ENCODE measurements around the gene SERF2.
A peak's percentile ranks its signal among the peaks of the same experiment; 100 is the strongest.
"Not testable (repeated sequence)": the region's sequence is repeated elsewhere in the genome, so short reads cannot be mapped to it uniquely, and the experiment has no call there.

Gene SERF2

GRCh38 chr15:43791993-43792760, at the start of gene SERF2:
Gene SERF2, plus strand, starts transcription at chr15:43792320. Its CDS starts 57 bp downstream, at chr15:43792377.
- DNase-seq = peak; percentile 100

DNA sequence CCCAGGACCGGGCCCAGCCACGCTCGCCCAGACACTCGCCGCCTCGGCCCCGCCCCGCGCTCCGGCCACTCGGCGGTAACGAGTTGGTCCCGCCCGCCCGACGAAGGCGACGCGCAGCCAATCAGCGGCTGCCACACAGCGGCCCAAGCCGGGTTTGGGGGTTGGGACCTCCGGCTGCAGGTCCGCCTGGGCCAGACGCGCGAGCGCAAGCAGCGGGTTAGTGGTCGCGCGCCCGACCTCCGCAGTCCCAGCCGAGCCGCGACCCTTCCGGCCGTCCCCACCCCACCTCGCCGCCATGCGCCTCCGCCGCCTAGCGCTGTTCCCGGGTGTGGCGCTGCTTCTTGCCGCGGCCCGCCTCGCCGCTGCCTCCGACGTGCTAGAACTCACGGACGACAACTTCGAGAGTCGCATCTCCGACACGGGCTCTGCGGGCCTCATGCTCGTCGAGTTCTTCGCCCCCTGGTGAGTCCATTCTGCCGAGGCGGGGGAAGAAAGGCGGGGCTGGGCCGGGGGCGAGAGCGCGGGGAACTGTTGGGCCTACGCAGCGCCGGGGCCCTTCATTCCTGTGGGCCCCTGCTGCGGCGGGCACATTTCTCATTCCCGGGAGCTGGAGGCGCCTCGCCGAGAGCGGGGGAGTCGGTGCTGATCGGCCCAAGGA, 45.7 kb upstream of the SERF2 start, which contains the start of gene PDIA3:
Gene PDIA3 (plus strand): TSS at position 194 of the 658 bp plus-strand sequence. CDS start 102 bp downstream, at position 296.
- DNase-seq = peak; percentile 84

DNA sequence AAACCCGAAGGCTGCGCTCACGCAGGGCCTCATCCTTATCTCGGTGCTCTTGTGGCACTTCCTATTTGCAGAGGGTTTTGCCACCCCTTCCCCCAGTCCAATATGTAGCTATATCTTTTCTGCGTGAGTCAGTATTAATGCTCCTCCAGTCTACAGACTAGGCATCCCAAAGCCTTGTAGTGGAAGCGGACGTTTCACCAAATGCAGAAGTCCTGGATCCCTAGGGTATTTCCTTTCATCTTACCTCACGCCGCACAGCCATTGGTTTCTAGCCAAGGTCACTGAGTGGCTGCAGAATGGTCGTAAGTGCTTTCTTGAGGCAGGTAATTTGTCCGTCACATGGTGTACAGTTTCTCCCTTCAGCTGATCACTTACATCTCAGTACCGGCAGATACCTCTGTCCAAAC, 45.2 kb upstream of the SERF2 start:
- not testable (repeated sequence) for DNase-seq

- no peak for DNase-seq
Observed at GRCh38 chr15:43748376-43748775, 43.7 kb upstream of the SERF2 start.

DNA sequence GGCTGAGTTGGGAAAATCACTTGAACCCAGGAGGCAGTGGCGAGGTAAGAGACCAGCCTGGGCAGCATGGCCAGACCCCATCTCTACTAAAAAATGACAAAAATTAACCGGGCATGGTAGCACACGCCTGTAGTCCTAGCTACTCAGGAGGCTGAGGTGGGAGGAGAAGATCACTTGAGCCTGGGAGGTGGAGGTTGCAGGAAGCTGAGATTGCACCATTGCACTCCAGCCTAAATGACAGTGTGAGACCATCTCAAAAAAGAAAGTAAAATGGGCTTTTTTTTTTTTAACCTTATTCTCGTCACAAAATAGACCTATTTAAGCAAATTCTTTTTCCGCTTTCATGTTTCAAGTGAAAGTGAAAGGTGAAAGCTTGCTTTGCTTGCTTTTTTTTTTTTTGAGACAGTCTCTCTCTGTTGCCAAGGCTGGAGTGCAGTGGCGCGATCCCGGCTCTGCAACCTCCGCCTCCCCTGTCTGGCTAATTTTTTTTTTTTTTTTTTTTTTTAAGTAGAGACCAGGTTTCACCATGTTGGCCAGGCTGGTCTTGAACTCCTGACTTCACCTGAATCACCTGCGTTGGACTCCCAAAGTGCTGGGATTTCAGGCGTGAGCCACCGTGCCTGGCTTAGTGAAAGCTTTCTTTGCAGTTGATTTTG, 42.3 kb upstream of the SERF2 start:
- DNase-seq = peak; percentile 25

DNA sequence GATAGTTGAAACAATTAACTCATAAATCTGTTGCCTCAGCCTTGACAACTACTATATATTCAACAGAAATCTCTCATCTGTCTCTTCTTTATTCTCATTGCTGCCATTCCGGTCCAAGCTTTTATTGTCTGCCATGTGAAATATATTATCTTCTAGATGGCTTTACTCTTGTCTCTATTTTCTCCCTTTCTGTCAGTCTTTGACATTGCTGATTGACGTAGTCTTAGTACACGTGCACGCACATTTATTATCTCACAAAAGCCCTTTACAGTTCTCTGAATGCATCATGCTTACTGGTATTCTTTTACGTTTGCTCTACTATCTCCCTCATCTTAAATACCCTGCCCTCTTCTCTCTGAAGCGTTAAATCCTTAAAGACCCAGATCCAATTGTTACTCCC, 40.2 kb upstream of the SERF2 start:
- DNase-seq = no peak

- no peak for DNase-seq
Observed at GRCh38 chr15:43762824-43763223, 29.3 kb upstream of the SERF2 start.

DNA sequence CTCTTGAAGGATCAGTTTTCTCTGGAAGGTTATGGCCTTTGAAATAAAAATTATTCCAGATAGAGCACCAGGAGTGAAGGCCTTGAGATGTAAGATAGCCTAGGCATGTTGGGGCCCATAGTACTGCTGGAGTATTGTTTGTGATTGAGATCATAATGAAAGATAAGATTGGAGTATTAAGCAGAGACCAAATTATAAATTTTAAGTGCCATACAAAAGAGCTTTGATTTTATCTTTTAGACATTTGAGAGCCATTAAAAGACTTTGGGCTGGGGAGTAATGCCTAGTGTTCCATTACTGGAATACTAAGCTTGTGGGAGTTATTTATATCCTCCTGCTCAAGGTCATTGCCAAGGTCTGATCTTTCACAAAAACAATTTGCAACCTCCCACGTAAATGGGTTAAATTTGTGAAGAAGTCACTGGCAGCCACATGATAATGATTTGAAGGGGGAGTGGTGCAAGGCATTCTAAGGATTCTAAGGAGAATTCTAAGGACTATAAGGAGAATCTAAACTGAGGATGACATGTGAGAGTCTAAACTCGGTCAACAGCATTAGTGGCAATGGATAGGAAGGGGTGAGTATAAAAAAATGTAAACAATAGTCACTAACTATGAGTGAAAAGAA, 28.2 kb upstream of the SERF2 start:
- no peak for DNase-seq

- peak; percentile 53 for DNase-seq
Observed at GRCh38 chr15:43769584-43770228, 22.4 kb upstream of the SERF2 start.

GRCh38 chr15:43771816-43772215, 20.3 kb upstream of the SERF2 start:
- no peak for DNase-seq

GRCh38 chr15:43772624-43773023, 19.5 kb upstream of the SERF2 start:
- DNase-seq = no peak

- no peak for DNase-seq
Observed at GRCh38 chr15:43774062-43774461, 18.1 kb upstream of the SERF2 start.

- no peak for DNase-seq
Observed at GRCh38 chr15:43775411-43775965, 16.6 kb upstream of the SERF2 start.

DNA sequence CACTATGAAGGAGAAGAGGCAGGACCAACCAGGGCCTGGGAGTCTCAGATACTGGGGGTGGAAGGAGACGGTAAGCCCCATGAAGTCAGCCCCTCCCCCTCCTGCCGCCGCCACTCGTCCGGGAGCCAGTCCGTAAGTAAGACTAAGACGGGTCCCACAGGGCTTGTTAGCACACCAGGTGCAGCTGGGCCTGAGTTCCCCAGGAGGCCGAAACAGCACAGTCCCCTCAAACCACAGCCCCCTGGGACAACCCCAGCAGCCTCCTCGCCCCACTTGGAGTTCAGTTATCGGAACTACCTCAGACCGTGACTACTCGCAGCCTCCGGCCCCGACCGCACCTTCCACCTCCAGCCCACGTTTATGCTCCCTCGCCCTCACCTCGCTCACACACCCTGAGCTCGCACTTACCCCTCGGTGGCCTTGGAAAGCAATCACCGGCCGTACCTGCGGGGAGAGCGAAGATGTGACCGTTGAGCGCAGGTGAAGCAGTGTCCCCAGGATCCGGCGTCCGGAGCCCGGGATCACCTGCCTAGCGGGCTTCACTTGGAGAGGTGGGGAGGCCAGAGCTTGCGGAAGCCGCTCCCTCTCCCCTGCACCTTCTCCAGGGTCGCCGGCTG, 15.9 kb upstream of the SERF2 start:
- no peak for DNase-seq

GRCh38 chr15:43776718-43777266, 15.3 kb upstream of the SERF2 start, which contains the start of gene ELL3:
Gene ELL3, minus strand, starts transcription at chr15:43776966. Its CDS starts 65 bp downstream, at chr15:43776901.
- DNase-seq = peak; percentile 72

DNA sequence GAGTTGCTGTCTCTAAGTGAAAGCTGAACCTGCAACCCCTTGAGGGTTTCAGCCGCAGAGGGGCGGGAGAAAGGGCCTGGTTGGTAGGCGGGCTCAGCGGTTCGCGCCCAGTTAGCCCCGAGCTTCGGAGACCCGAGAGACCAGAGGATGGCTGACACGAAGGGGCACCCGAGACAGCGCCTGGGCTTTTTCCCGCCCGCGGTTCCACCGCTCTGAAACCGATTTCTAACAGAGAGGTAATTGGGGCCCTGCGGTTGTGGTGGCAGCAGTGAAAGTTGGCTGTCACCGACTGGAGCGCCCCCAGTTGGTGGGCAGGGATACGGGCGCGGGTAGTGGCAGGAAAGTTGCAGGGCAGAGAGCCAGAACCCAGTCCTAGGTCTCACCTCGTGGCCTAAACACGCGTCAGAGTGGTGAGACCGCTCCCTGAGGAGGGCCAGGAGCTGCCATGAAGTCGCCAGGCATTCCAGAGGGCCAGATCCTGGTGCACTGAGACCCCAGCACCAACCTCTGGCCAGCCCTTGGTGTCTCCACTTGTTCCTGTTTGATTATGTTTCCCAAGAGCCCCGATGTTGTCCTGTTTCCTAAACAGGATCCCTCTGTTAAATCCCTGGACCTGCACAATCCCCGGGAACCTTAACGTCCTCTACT, 14.7 kb upstream of the SERF2 start:
- peak; percentile 78 for DNase-seq

- DNase-seq = no peak
Observed at GRCh38 chr15:43779016-43779415, 13.1 kb upstream of the SERF2 start.

- DNase-seq = no peak
Observed at GRCh38 chr15:43789409-43789808, 2.7 kb upstream of the SERF2 start.

- DNase-seq = no peak
Observed at GRCh38 chr15:43792761-43793476, 799 bp downstream of the SERF2 start.

- no peak for DNase-seq
Observed at GRCh38 chr15:43793647-43794046, 1.5 kb downstream of the SERF2 start.
